Lung (tissue), 12 donors: ENCODE measurements around the gene PARP1. TPM values are rescaled to one million over a fixed set of nuclear protein-coding genes. Genes with fewer than 3 reads are reported as not detected.

ENCODE experiments used
- ATAC-seq: fragments of 200-7000 bp; cut with Tn5 transposase; one replicate; pipeline ENCODE4 v1.9.1; 2020; ENCODE audit warnings: moderate number of reproducible peaks; ENCODE audit not compliant: insufficient read depth, low FRiP score
- DNase-seq, 3 donors: peaks; one replicate each; pipeline ENCODE4 v3.0.0-alpha.2; 2013 to 2017
- H3K27ac ChIP-seq, 2 donors: one replicate each; pipeline ENCODE4 v1.5.1; 2013; ENCODE audit warnings: mild to moderate bottlenecking in 2 of 2, moderate library complexity in 2 of 2, control low read depth in 1 of 2, inconsistent platforms in 1 of 2, low read depth in 1 of 2, low read length in 1 of 2
- H3K27me3 ChIP-seq, 3 donors: one replicate each; pipeline ENCODE4 v1.5.1; 2013; ENCODE audit warnings: low read length in 2 of 3; ENCODE audit not compliant: control insufficient read depth in 3 of 3, insufficient read depth in 3 of 3
- H3K36me3 ChIP-seq, 4 donors: one replicate each; pipeline ENCODE4 v1.5.1; 2013; ENCODE audit warnings: low read length in 4 of 4, mild to moderate bottlenecking in 1 of 4, moderate library complexity in 1 of 4; ENCODE audit not compliant: control insufficient read depth in 4 of 4, insufficient read depth in 4 of 4
- H3K4me1 ChIP-seq, 5 donors: one replicate each; pipeline ENCODE4 v1.5.1; 2013; ENCODE audit warnings: low read length in 5 of 5, mild to moderate bottlenecking in 2 of 5, moderate library complexity in 1 of 5; ENCODE audit not compliant: control insufficient read depth in 5 of 5, insufficient read depth in 5 of 5
- H3K4me3 ChIP-seq: one replicate; pipeline ENCODE4 v1.5.1; 2013; ENCODE audit warnings: mild to moderate bottlenecking, control low read depth, moderate library complexity
- H3K9ac ChIP-seq, 2 donors: one replicate each; pipeline ENCODE4 v1.5.1; 2013; ENCODE audit warnings: low read length in 2 of 2, control low read depth in 1 of 2; ENCODE audit not compliant: insufficient read depth in 1 of 2
- H3K9me3 ChIP-seq, 4 donors: one replicate each; pipeline ENCODE4 v1.5.1; 2013; ENCODE audit warnings: low read length in 3 of 4, mild to moderate bottlenecking in 1 of 4, moderate library complexity in 1 of 4; ENCODE audit not compliant: control insufficient read depth in 4 of 4, insufficient read depth in 3 of 4
- WGBS, 2 donors: extraction: QIAGEN DNeasy Blood & Tissue Kit; methylation state at CpG; one replicate each; pipeline ENCODE4 v1.1.7; 2013; 5-methylcytosine and 5-hydroxymethylcytosine counted together
- polyA plus RNA-seq, 2 donors: library from polyadenylated mRNA; stranded (reverse); fragments of 200-250 nt; gene quantifications; one replicate each; pipeline ENCODE4 v1.2.1, GENCODE V29; 2013
- total RNA-seq, 2 donors: library from RNA; depleted of rRNA in 1 of 2; stranded (reverse); fragments of >200 nt in 1 of 2; gene quantifications; one replicate each; pipeline ENCODE4 v1.2.1, GENCODE V29; 2014 to 2021
- TF ChIP-seq, protein P1 (sequence below): IDR thresholded peaks from 2 replicates; pipeline ENCODE4 v1.5.1; 2012; ENCODE audit warnings: mild to moderate bottlenecking; ENCODE audit errors: control extremely low read depth, extremely low read depth
- donor health status: control.
- donor health status: control.
- donor health status: Bipolar disorder and iron deficiency.
- donor health status: healthy.
- donor health status: DM: yes; HTN: yes; CAD: no.

Gene PARP1
- total and polyA plus RNA-seq, 4 donors = 17.2 to 76.4 (median 51.1) TPM

DNA sequence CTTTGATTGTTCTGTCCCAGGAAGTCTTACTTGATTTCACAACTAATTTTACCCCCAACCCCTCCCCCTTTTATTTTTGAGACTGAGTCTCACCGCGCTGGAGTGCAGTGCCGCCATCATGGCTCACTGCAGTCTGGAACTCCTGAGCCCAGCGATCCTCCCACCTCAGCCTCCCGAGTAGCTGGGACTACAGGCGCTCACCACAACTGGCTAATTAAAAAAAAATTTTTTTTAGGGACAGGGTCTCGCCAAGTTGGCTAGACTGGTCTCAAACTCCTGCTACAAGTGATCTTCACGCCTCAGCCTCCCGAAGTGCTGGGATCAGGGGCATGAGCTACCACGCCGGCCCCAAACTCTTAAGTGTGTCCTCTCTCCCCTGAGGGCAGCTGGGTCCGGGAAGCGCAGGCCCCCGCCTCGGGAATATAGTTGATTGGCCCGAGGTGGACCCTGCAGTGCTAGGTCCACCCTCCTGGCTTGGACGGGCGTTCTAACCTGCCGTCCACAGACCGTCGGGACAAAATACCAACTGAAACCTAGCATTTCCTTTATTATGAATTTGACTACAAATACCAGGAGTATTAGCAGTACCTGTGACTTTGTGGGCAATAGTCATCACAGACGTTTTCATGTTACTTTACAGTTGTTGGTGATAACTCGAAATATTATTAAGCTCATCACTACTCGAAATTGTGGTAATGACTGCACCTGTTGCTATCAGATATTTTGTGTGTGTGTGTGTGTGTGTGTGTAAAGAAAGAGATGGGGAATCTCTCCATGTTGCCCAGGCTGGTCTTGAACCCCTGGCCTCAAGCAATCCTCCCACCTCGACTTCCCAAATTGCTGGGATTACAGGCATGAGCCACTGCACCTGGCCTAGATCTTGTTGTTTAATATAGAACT is 642 bp upstream of the PARP1 start:
- Histone ChIP-seq H3K36me3 (no peaks in the 10 kb centered on the region), H3K9me3 (no peaks in the 10 kb centered on the region), H3K9ac (no peak overlapping the region), H3K27me3 (no peaks in the 10 kb centered on the region), H3K4me3 (no peak overlapping the region), H3K27ac (peak overlapping the region; percentile 56 to 71), H3K4me1 (peaks cover 7 to 28% (median 22%) of the 10 kb centered on the region in 5 donors)
- DNase-seq (no peak), ATAC-seq (no peak)
- TF ChIP-seq, protein P1, sequence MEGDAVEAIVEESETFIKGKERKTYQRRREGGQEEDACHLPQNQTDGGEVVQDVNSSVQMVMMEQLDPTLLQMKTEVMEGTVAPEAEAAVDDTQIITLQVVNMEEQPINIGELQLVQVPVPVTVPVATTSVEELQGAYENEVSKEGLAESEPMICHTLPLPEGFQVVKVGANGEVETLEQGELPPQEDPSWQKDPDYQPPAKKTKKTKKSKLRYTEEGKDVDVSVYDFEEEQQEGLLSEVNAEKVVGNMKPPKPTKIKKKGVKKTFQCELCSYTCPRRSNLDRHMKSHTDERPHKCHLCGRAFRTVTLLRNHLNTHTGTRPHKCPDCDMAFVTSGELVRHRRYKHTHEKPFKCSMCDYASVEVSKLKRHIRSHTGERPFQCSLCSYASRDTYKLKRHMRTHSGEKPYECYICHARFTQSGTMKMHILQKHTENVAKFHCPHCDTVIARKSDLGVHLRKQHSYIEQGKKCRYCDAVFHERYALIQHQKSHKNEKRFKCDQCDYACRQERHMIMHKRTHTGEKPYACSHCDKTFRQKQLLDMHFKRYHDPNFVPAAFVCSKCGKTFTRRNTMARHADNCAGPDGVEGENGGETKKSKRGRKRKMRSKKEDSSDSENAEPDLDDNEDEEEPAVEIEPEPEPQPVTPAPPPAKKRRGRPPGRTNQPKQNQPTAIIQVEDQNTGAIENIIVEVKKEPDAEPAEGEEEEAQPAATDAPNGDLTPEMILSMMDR = no peak
- WGBS, 2 donors = 74 to 77% methylated on average over 25 of the region's 25 CpGs

DNA sequence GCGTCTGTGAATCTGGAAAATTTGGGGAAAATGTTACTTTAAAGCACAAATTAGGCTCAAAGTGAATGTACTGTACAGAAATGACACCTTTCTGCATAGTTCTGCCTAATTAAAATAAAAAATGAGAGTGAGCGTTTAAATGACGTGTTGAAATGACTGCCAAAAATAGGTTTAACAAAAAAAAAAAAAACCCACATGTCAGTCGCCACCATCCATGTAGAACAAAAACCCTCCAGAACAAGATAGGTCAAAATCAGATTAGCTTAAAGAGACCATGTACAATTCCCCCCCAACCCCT is 745 bp downstream of the PARP1 start:
- ATAC-seq = no peak
- TF ChIP-seq, protein P1 = no peak

DNA sequence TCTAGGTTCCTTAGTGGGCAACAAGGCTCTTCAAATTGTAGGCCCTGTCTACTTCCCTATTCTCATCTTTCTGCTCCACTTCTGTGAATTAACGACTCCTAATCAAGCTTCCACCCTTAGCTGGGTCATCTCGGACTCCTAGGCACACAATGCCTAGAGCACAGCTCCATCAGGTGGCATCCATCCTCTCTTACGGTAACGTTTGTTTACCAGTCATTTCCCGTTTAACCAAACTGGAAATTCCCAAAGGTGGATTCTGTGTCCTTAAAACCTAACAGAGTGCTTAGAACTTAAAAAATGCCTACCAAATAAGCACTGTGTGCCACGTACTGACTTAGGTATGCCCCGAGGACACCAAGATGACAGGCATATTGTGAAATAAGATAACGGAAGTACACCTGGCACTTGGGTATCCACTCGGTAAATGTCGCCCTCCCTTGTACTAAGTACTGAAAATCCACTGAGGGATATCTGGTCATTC is 1.5 kb downstream of the PARP1 start:
- Histone ChIP-seq H3K9ac (peak overlapping the region in 1 of 2 donors; percentile 71), H3K27me3 (no peaks in the 10 kb centered on the region), H3K4me3 (peak overlapping the region; percentile 17), H3K27ac (peak overlapping the region in 1 of 2 donors; percentile 80), H3K9me3 (no peaks in the 10 kb centered on the region), H3K36me3 (peaks cover 3 to 14% (median 8%) of the 10 kb centered on the region in 4 donors), H3K4me1 (peaks cover 7 to 28% (median 25%) of the 10 kb centered on the region in 5 donors)
- no peak for ATAC-seq
- TF ChIP-seq, protein P1 = no peak
- WGBS, 2 donors = 8 to 15% methylated on average over 10 of the region's 10 CpGs
- DNase-seq = no peak

More for the DNA sequence above, 745 bp downstream of the PARP1 start:
- peak overlapping the region; percentile 94 for H3K4me3 ChIP-seq
- peaks cover 0 to 8% (median 2%) of the 10 kb centered on the region in 4 donors for H3K36me3 ChIP-seq
- no peaks in the 10 kb centered on the region for H3K27me3 ChIP-seq
- H3K9me3 ChIP-seq = no peaks in the 10 kb centered on the region
- H3K27ac ChIP-seq = peak overlapping the region; percentile 80 to 93
- DNase-seq = no peak
- peak overlapping the region; percentile 55 to 71 for H3K9ac ChIP-seq
- peaks cover 7 to 28% (median 25%) of the 10 kb centered on the region in 5 donors for H3K4me1 ChIP-seq
- 1 to 3% methylated on average over 4 of the region's 4 CpGs for WGBS, 2 donors
